GM18517 (cell line): Measurements from ENCODE around the gene CHTF8.

Experiments used
- ATAC-seq: cut with Tn5 transposase; IDR thresholded peaks from one replicate; pipeline ENCODE4 v1.9.1; 2021; ENCODE audit warnings: mild to moderate bottlenecking, moderate library complexity; ENCODE audit not compliant: unreplicated experiment

CHTF8 gene

GRCh38 chr16:69088684-69089083 lies 43.7 kb downstream of the CHTF8 start:
- ATAC-seq: no peak

- no peak for ATAC-seq
Measured at GRCh38 chr16:69087161-69087581, 45.2 kb downstream of the CHTF8 start.

GRCh38 chr16:69085032-69085695 lies 47.2 kb downstream of the CHTF8 start:
- ATAC-seq: no peak

DNA sequence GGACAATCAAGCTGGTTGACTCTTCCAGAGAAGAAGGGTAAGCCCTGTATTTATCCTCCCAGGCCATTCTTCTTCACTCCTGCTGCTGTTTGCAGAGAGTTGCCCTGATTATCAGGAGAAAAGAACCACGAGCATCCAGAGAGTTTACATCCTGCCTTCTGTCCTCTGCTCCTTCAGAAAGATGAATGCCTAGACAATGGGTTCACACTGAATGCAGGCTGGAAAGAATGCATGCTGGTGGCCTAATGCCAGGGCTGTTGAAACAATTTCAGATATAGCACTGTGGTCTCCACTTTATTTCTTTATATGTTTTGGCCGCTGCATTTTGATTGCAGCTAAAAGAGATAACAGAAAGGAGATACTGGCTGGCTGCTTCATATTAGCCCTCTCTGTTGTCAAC lies 48.1 kb downstream of the CHTF8 start:
- ATAC-seq: no peak

DNA sequence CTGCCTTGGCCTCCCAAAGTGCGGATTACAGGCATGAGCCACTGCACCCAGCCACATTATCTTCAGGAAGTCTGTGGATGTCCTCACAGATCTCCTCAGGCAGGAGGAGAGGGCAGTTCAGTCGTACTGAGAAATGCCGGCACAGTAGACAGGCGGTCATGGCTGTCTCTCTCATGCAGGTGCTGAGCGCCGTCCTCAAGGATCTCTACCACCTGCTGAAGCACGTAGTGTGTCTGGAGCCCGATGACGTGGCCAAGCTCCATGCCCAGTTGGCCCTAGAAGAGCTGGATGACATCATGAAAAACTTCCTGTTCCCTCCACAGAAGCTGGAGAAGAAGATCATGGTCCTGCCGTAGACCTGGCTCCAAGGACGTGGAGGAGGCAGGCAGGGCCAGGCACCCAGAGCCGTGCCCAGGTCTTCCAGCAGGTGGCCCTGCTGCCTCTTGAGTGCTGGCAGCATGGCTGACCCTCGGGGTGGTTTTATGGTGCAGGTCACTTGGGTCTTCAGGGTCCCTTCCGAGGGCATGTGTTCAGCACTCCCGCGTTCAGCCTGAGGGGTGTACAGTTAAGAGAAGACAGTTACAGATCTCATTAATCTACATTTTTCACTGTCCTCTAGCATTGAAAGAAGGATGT lies 49.0 kb downstream of the CHTF8 start:
- no peak for ATAC-seq

DNA sequence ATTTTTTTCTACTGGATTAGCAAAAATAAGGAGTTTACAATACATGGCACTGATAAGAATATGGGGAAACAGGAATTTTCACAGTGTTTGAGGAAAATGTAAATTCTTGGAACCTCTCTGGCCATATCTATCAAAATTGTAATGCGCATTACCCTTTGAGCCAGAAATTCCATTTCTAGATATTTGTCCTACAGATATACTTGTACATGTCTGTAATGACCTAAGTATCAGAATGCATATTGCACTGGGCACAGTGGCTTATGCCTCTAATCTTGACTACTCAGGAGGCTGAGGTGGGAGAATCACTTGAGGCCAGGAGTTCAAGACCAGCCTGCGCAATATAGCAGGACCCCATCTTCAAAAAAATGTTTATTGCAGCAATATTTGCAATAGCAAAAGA lies 52.7 kb downstream of the CHTF8 start:
- ATAC-seq: no peak

DNA sequence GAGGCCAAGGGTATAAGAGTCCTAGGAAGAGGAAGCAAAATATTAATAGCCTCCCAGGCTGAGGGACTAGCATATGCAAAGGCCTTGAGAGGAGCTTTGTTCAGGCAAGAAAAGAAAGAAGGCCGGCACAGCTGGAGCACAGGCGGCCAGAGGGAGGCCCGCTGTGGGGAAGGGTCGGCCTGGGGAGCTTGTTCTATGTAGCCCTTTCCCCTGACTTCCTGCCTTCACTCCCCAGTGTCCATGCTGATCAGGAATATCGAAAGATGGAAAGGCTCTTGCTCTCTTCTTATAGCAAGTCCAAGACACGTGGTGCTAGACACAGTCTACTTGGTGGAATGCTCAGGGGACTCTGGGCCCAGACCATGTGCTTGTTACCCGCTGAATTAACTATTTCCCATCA lies 54.3 kb downstream of the CHTF8 start:
- no peak for ATAC-seq

- no peak for ATAC-seq
Measured at GRCh38 chr16:69077251-69077650, 55.1 kb downstream of the CHTF8 start.

- ATAC-seq: no peak
Measured at GRCh38 chr16:69073181-69073702, 59.1 kb downstream of the CHTF8 start.

GRCh38 chr16:69072640-69072974 lies 59.8 kb downstream of the CHTF8 start:
- ATAC-seq: no peak

DNA sequence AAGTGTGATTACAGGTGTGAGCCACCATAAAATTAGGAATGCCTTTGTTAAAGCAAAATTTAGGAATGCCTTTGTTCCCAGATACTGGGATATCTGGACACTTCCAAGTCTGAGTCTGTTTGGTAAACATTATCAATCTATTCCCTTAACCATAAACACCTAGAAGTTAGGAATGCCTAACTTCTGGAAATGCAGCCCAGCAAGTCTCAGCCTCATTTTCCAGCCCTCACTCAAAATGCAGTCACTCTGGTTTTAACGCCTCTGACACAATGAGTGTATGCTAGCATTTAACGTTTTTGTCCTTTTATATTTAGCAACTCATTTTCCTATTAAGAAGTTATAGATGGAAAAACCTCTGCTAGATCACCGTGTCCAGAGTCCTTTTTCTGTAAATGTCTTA lies 61.4 kb downstream of the CHTF8 start:
- no peak for ATAC-seq

- ATAC-seq: no peak
Measured at GRCh38 chr16:69069504-69069903, 62.9 kb downstream of the CHTF8 start.
